ENCODE results near the gene FGF7.

DNA sequence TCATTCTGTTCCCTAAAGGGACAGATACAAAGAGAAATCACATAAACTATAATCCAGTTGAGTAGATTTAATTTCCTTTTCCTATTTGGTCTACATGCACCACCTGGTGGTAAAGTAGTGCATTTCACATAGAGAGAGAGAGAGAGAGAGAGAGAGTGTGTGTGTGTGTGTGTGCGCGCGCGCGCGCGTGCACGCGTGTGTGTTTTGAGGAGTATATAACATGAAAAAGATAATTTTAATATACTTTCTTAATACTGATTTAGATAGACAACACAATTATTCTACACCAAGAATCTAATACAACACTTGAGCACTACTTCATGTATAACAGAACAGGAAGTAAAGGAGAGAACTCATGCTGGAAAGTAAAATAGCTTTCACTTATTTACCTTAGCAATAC lies 1.1 kb upstream of the FGF7 start:
- TF ChIP-seq, protein P1, sequence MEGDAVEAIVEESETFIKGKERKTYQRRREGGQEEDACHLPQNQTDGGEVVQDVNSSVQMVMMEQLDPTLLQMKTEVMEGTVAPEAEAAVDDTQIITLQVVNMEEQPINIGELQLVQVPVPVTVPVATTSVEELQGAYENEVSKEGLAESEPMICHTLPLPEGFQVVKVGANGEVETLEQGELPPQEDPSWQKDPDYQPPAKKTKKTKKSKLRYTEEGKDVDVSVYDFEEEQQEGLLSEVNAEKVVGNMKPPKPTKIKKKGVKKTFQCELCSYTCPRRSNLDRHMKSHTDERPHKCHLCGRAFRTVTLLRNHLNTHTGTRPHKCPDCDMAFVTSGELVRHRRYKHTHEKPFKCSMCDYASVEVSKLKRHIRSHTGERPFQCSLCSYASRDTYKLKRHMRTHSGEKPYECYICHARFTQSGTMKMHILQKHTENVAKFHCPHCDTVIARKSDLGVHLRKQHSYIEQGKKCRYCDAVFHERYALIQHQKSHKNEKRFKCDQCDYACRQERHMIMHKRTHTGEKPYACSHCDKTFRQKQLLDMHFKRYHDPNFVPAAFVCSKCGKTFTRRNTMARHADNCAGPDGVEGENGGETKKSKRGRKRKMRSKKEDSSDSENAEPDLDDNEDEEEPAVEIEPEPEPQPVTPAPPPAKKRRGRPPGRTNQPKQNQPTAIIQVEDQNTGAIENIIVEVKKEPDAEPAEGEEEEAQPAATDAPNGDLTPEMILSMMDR (IDR thresholded peaks at IDR 0.05; ENCODE audit: insufficient read depth, low read depth, low read length) = peak; percentile 66
- TF ChIP-seq EZH2 (IDR thresholded peaks at IDR 0.05; ENCODE audit: insufficient read depth, low read length) = no peak

Measured in astrocyte (in vitro differentiated cells and primary cell).